K562 (cell line): ENCODE results near the gene WWP2. TPM values are rescaled to one million over a fixed set of nuclear protein-coding genes. Genes with fewer than 3 reads are reported as not detected.
A peak's percentile ranks its signal among the peaks of the same experiment; 100 is the strongest.

Experiments
- BCLAF1 ChIP-seq, 2 experiments: fragments of 450-650 bp in 1 of 2; IDR thresholded peaks; 2 replicates each; pipeline ENCODE4 v1.6.1; 2011 to 2017; ENCODE audit warnings: low read depth in 2 of 2, antibody characterized with exemption in 1 of 2, borderline replicate concordance in 1 of 2, low read length in 1 of 2, mild to moderate bottlenecking in 1 of 2, mixed read lengths in 1 of 2; ENCODE audit not compliant: control insufficient read depth in 1 of 2
- CCAR2 ChIP-seq: fragments of 200-400 bp; formaldehyde crosslinking; IDR thresholded peaks from 2 replicates; pipeline ENCODE4 v1.6.1; 2017; ENCODE audit warnings: mild to moderate bottlenecking, low read depth, low read length
- CEBPG ChIP-seq, 3 experiments: fragments of 200-800 bp in 1 of 3; sonication (Bioruptor generic) in 1 of 3; sonication (generic) in 1 of 3; formaldehyde crosslinking in 1 of 3; IDR thresholded peaks in 2 of 3; conservative IDR thresholded peaks in 1 of 3; 2 replicates each; pipeline versions ENCODE4 v1.6.1 to v1.8.0; 2016 to 2022; ENCODE audit warnings: missing compliant biosample characterization in 2 of 3, missing genetic modification characterization in 2 of 3, mild to moderate bottlenecking in 1 of 3, missing genetic modification reagents in 1 of 3
- CHD2 ChIP-seq: IDR thresholded peaks from 2 replicates; pipeline ENCODE4 v1.6.1; 2011; ENCODE audit warnings: low read depth, low read length
- CHD4 ChIP-seq: fragments of 200-600 bp; sonication (generic); IDR thresholded peaks from 3 replicates; pipeline ENCODE4 v1.6.1; 2012; ENCODE audit warnings: low read depth, mild to moderate bottlenecking, mixed read lengths, low read length, inconsistent platforms; ENCODE audit not compliant: insufficient read depth, insufficient replicate concordance, poor library complexity, severe bottlenecking
- ETV5 ChIP-seq: sonication (generic); formaldehyde crosslinking; IDR thresholded peaks from 2 replicates; pipeline ENCODE4 v1.4.0; 2020; ENCODE audit warnings: low read depth, mild to moderate bottlenecking, missing genetic modification reagents
- HNRNPUL1 ChIP-seq: fragments of 200-400 bp; formaldehyde crosslinking; IDR thresholded peaks from 2 replicates; pipeline ENCODE4 v1.6.1; 2017; ENCODE audit warnings: low read length
- MCM2 ChIP-seq: fragments of 450-650 bp; IDR thresholded peaks from 2 replicates; pipeline ENCODE4 v1.6.1; 2017; ENCODE audit warnings: low read depth, mild to moderate bottlenecking
- NFATC3 ChIP-seq: fragments of 450-650 bp; IDR thresholded peaks from 2 replicates; pipeline ENCODE4 v1.6.1; 2017; ENCODE audit warnings: mild to moderate bottlenecking
- TGIF2 ChIP-seq: sonication (generic); formaldehyde crosslinking; IDR thresholded peaks from 2 replicates; pipeline ENCODE4 v1.8.1; 2022; ENCODE audit warnings: mild to moderate bottlenecking, missing genetic modification reagents, moderate library complexity
- THAP7 ChIP-seq: fragments of 250-450 bp; sonication (Bioruptor Pico); IDR thresholded peaks from 2 replicates; pipeline ENCODE4 v1.5.0; 2021
- ZBTB49 ChIP-seq: sonication (generic); formaldehyde crosslinking; IDR thresholded peaks from 2 replicates; pipeline ENCODE4 v1.8.0; 2022; ENCODE audit warnings: missing genetic modification reagents, mild to moderate bottlenecking, borderline replicate concordance
- ZEB2 ChIP-seq: fragments of 450-650 bp; IDR thresholded peaks from 2 replicates; pipeline ENCODE4 v1.6.1; 2016
- ZNF12 ChIP-seq: sonication (generic); formaldehyde crosslinking; IDR thresholded peaks from 2 replicates; pipeline ENCODE4 v1.4.0; 2020; ENCODE audit warnings: mild to moderate bottlenecking, missing genetic modification reagents
- ZNF134 ChIP-seq: fragments of 250-450 bp; sonication (Bioruptor Pico); conservative IDR thresholded peaks from 2 replicates; pipeline ENCODE4 v1.4.0; 2020
- ZNF146 ChIP-seq: IDR thresholded peaks from one replicate; pipeline ENCODE4 v1.6.1; 2018; ENCODE audit warnings: missing compliant biosample characterization; ENCODE audit not compliant: unreplicated experiment
- ZNF253 ChIP-seq: fragments of 250-450 bp; sonication (Bioruptor Pico); conservative IDR thresholded peaks from 2 replicates; pipeline ENCODE4 v1.6.1; 2021; ENCODE audit warnings: mild to moderate bottlenecking
- ZNF3 ChIP-seq: fragments of 250-450 bp; sonication (Bioruptor Pico); IDR thresholded peaks from 2 replicates; pipeline ENCODE4 v1.5.0; 2021; ENCODE audit warnings: mild to moderate bottlenecking, moderate library complexity
- ZNF398 ChIP-seq: fragments of 250-450 bp; sonication (Bioruptor Pico); IDR thresholded peaks from 2 replicates; pipeline ENCODE4 v1.8.0; 2021; ENCODE audit warnings: moderate library complexity, mild to moderate bottlenecking, inconsistent platforms
- ZNF77 ChIP-seq: fragments of 250-450 bp; sonication (Bioruptor Pico); IDR thresholded peaks from 2 replicates; pipeline ENCODE4 v1.5.0; 2020
- polyA plus RNA-seq, 8 experiments: library from polyadenylated mRNA; depleted of rRNA in 4 of 8; stranded (reverse) in 5 of 8; unstranded in 3 of 8; fragments of >200 nt; fragmentation: Nextera tagmentation in 2 of 8; fragmentation: Illumina TruSeq in 1 of 8; extraction: Ambion mirVana in 2 of 8; extraction: Trizol in 1 of 8; gene quantifications; 2 replicates each; pipeline versions ENCODE4 v1.2.1 to v1.2.3, GENCODE V29; 2011 to 2014; ENCODE audit warnings: inconsistent platforms in 1 of 8, missing spikeins in 1 of 8
- total RNA-seq, 7 experiments: library from RNA; depleted of rRNA in 6 of 7; stranded (reverse); fragments of >200 nt in 6 of 7; fragmentation: Illumina TruSeq in 2 of 7; extraction: Trizol in 2 of 7; gene quantifications; 2 replicates each; pipeline versions ENCODE4 v1.2.1 to v1.2.3, GENCODE V29; 2011 to 2021; ENCODE audit warnings: low replicate concordance in 1 of 7

Gene WWP2
- total and polyA plus RNA-seq, 9 of the 15 experiments (the other 6 are each of a cell fraction or from before 2014, with no cell fraction given) = 1.9 to 34.4 (median 14.6) TPM

GRCh38 chr16:69726313-69727060 is 35.6 kb upstream of the WWP2 start, which contains the start of gene NQO1 (continued):
- no peak for TF ChIP-seq HNRNPUL1
- TF ChIP-seq ZNF12 = no peak
- TF ChIP-seq ZNF398 (CRISPR knock-in tag) = no peak
- no peak for TF ChIP-seq NFATC3
- TF ChIP-seq THAP7 (CRISPR knock-in tag) = no peak
- TF ChIP-seq ZNF134 (CRISPR knock-in tag) = 0 out of 2 replicates have a peak, but pooled peaks have one; percentile 11
- TF ChIP-seq BCLAF1 (IDR thresholded peaks at IDR 0.05; ENCODE audit: borderline replicate concordance in 1 of 2, control insufficient read depth in 1 of 2, low read depth in 2 of 2, low read length in 1 of 2) = 0 out of 4 replicates have a peak, but pooled peaks of 1 of the 2 experiments have one; percentile 27
- TF ChIP-seq ZNF77 (CRISPR knock-in tag) = no peak
- peak; percentile 25; the same call in 1 of the 2 replicates for TF ChIP-seq CEBPG (CRISPR knock-in tag; IDR thresholded peaks at IDR 0.05)
- no peak for TF ChIP-seq CEBPG (tag; conservative IDR thresholded peaks at IDR 0.05 in 1 of 2, IDR thresholded peaks at IDR 0.05 in 1 of 2)
- no peak for TF ChIP-seq ZEB2
- no peak for TF ChIP-seq ZNF3 (CRISPR knock-in tag)
- TF ChIP-seq CHD4 = peak; percentile 17
- TF ChIP-seq CHD2 = peak; percentile 9; the same call in 1 of the 2 replicates
- no peak for TF ChIP-seq ZNF146
- TF ChIP-seq ZNF253 (CRISPR knock-in tag) = no peak
- no peak for TF ChIP-seq MCM2
- no peak for TF ChIP-seq ZBTB49 (CRISPR knock-in tag)
- TF ChIP-seq CCAR2 = no peak
- TF ChIP-seq ETV5 (CRISPR knock-in tag) = peak; percentile 79
- TF ChIP-seq TGIF2 (CRISPR knock-in tag) = no peak
